Measurements from ENCODE around the gene MARCHF11.

Gene MARCHF11

DNA sequence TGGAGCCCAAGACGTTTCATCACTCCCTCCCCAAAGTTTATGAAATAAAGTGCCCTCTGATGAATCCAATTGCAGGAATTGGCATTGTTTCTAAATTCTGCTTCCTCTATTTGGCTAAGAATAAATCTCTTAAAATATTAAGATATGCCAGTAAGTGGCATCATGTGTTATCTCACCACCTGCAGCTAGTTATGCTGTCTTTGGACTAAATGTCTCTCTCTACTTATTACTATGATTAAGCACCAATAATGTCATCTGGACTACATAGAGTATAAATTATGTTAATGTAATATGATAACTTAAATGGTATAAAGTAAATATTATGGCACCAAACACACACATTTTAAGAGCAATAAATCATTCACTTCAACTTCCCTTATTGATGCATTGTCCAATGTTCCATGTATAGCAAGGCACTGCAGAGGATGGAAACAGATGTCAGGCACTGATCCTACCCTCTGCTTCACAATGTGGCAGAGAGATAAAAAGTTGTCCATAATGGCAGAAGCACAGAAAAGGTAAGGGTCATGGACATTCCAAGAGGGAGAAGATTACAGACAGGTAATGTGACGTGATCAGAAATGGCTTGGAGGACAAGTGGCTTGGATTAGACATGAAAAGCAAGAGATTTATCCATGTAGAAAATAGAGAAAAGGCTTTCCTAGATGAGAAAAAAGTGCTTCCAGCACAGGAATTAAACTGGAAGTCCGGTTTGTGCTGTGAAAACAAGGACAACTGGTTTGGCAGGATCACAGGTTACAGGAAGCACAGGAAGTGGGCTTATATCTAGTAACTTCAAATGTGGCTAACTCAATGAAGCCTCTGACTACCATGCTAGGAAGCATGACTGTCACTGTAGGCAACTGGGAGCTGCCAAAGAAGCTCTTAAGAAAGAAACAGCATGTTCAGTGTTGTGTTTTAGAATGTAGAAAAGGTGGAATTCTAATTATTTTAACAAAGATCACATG is 26.7 kb downstream of the MARCHF11 start:
- H3K4me3 ChIP-seq (ENCODE audit: low read depth in 1 of 2, low read length in 1 of 2) = no peak overlapping the region
- no peak overlapping the region for H3K27ac ChIP-seq
- H3K9me3 ChIP-seq = no peaks in the 10 kb centered on the region
- no peaks in the 10 kb centered on the region for H3K27me3 ChIP-seq
- H3K36me3 ChIP-seq = no peaks in the 10 kb centered on the region
- no peaks in the 10 kb centered on the region for H3K4me1 ChIP-seq (ENCODE audit: control insufficient read depth in 1 of 2, insufficient read depth in 1 of 2, low read depth in 1 of 2, low read length in 1 of 2)
- TF ChIP-seq, protein P1, sequence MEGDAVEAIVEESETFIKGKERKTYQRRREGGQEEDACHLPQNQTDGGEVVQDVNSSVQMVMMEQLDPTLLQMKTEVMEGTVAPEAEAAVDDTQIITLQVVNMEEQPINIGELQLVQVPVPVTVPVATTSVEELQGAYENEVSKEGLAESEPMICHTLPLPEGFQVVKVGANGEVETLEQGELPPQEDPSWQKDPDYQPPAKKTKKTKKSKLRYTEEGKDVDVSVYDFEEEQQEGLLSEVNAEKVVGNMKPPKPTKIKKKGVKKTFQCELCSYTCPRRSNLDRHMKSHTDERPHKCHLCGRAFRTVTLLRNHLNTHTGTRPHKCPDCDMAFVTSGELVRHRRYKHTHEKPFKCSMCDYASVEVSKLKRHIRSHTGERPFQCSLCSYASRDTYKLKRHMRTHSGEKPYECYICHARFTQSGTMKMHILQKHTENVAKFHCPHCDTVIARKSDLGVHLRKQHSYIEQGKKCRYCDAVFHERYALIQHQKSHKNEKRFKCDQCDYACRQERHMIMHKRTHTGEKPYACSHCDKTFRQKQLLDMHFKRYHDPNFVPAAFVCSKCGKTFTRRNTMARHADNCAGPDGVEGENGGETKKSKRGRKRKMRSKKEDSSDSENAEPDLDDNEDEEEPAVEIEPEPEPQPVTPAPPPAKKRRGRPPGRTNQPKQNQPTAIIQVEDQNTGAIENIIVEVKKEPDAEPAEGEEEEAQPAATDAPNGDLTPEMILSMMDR (IDR thresholded peaks at IDR 0.05) = no peak

DNA sequence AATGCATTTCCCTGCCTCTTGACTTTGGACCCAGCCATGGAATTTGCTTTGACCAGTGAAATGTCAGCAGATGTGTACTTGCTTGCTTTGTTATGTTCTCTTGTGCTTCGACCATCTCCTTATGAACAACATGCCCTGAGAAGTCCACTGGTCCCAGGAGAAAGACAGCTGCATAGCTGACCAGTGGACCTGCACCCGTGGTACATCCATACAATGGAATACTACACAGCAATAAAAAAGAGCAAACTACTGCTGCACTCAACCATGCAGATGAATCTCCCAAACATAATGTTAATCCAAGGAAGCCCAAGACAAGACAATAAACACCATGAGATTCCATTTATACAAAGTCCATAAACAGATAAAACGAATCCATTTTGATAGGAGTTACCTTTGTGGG is 30.0 kb downstream of the MARCHF11 start:
- Histone ChIP-seq H3K36me3 (no peaks in the 10 kb centered on the region), H3K4me3 (ENCODE audit: low read depth in 1 of 2, low read length in 1 of 2) (no peak overlapping the region), H3K27me3 (no peaks in the 10 kb centered on the region), H3K4me1 (ENCODE audit: control insufficient read depth in 1 of 2, insufficient read depth in 1 of 2, low read depth in 1 of 2, low read length in 1 of 2) (no peaks in the 10 kb centered on the region), H3K9me3 (no peaks in the 10 kb centered on the region), H3K27ac (no peak overlapping the region)
- TF ChIP-seq, protein P1 (IDR thresholded peaks at IDR 0.05) = no peak

GRCh38 chr5:16147179-16147900 is 32.3 kb downstream of the MARCHF11 start:
- no peaks in the 10 kb centered on the region for H3K4me1 ChIP-seq (ENCODE audit: control insufficient read depth in 1 of 2, insufficient read depth in 1 of 2, low read depth in 1 of 2, low read length in 1 of 2)
- TF ChIP-seq, protein P1 (IDR thresholded peaks at IDR 0.05) = no peak
- H3K4me3 ChIP-seq (ENCODE audit: low read depth in 1 of 2, low read length in 1 of 2) = no peak overlapping the region
- H3K9me3 ChIP-seq = no peaks in the 10 kb centered on the region
- H3K27ac ChIP-seq = no peak overlapping the region
- no peaks in the 10 kb centered on the region for H3K36me3 ChIP-seq
- no peaks in the 10 kb centered on the region for H3K27me3 ChIP-seq

DNA sequence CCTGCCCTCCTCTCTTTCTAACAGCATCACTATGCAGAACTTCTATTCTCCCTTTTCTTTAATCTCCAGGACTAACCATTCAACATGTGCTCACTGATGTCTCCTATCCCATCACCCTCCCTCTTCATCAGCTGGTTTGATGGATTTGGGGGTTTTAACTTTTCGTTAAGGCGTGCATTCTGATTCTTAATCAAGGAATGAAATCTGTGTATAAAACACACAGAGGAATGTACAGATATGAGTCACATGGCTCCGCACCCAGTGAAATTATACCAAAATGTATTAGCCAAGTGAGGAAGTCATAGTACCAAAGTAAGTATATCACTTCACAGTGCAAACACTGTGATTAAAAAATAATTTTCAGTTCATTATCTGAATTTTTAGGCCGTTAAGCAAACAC is 35.2 kb downstream of the MARCHF11 start:
- no peaks in the 10 kb centered on the region for H3K9me3 ChIP-seq
- no peak overlapping the region for H3K27ac ChIP-seq
- H3K36me3 ChIP-seq = no peaks in the 10 kb centered on the region
- no peak overlapping the region for H3K4me3 ChIP-seq (ENCODE audit: low read depth in 1 of 2, low read length in 1 of 2)
- no peaks in the 10 kb centered on the region for H3K4me1 ChIP-seq (ENCODE audit: control insufficient read depth in 1 of 2, insufficient read depth in 1 of 2, low read depth in 1 of 2, low read length in 1 of 2)
- H3K27me3 ChIP-seq = no peaks in the 10 kb centered on the region
- TF ChIP-seq, protein P1 (IDR thresholded peaks at IDR 0.05) = no peak

DNA sequence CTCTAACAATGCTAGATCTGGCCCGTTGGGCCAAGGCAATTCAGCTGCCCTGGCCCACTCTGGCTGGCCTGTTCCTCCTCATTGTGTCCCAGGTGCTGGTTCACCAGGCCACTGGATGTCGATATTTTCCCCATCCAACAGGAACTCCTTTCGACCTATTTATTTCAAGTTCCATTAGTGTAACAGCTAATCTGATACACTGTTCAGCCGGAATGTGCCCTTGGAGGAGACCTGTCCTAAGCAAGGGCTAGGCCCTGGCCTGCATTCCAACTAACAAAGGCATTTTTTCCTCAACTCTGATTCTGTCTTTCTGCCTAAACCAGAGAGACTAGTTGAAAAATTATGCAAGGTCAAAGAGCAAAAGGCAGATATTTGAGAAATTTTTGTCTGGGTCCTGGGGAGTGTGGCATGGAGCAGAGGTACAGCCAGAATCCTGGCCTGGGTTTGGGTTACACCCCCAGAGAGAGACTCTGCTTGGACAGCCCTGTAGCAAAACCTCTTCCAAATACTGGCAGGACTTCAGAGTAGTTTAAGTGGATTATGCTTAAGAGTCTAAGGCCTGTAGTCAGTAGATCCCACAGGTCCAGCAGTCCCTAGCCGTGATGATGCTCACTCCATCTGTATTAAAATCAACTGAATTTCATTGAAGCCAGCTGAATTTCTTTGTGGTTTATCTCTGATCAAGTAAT is 36.1 kb downstream of the MARCHF11 start:
- no peak overlapping the region for H3K27ac ChIP-seq
- TF ChIP-seq, protein P1 (IDR thresholded peaks at IDR 0.05) = no peak
- H3K27me3 ChIP-seq = no peaks in the 10 kb centered on the region
- no peak overlapping the region for H3K4me3 ChIP-seq (ENCODE audit: low read depth in 1 of 2, low read length in 1 of 2)
- no peaks in the 10 kb centered on the region for H3K4me1 ChIP-seq (ENCODE audit: control insufficient read depth in 1 of 2, insufficient read depth in 1 of 2, low read depth in 1 of 2, low read length in 1 of 2)
- H3K9me3 ChIP-seq = no peaks in the 10 kb centered on the region
- no peaks in the 10 kb centered on the region for H3K36me3 ChIP-seq

Measured in neutrophil (primary cell).